DOHH2 (cell line): ENCODE measurements around the gene MRPL17.

ENCODE experiments used
- CTCF ChIP-seq: fragments of 200-600 bp; sonication (generic); IDR thresholded peaks from one replicate; pipeline ENCODE4 v1.5.1; 2014; ENCODE audit warnings: antibody characterized with exemption, mild to moderate bottlenecking, low read depth, low read length; ENCODE audit not compliant: poor library complexity, severe bottlenecking
- EZH2phosphoT487 ChIP-seq: fragments of 200-600 bp; sonication (generic); IDR thresholded peaks from 2 replicates; pipeline ENCODE4 v1.6.1; 2017; ENCODE audit warnings: borderline replicate concordance, mild to moderate bottlenecking, antibody characterized with exemption, low read length, moderate library complexity, mixed read lengths

DNA sequence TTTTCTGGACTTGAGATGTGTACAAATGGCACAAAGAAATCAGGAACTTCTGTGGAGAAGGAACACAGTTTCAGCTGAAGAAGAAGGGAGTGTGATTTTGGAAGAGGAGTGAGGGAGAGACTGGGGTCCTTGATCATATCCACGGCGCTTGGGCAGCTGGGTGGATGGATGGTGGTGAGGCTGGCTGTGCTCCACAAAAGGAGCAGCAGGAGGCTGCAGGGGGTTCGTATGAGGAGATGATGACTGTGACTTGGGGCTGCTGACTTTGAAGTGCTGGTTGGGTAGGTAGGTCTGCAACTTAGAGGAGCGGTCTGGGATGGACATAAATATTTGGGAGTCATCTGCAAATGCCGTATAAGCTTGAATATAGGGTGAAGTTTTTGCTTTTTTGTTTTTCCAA is 26.2 kb downstream of the MRPL17 start:
- no peak for TF ChIP-seq CTCF
- no peak for TF ChIP-seq EZH2phosphoT487
